Neural progenitor cell (in vitro differentiated cells): ENCODE data around the gene RPAP3. TPM values are rescaled to one million over a fixed set of nuclear protein-coding genes. Genes with fewer than 3 reads are reported as not detected.

Experiments
- DNase-seq: peaks from one replicate; pipeline ENCODE4 v3.0.0-alpha.2; 2016; ENCODE audit warnings: low spot score
- H2AFZ ChIP-seq: fragments of 200-600 bp; sonication (generic); replicated peaks from 2 replicates; pipeline ENCODE4 v1.6.1; 2016; ENCODE audit warnings: antibody characterized with exemption
- H3F3A ChIP-seq: fragments of 200-600 bp; sonication (generic); 2 replicates; pipeline ENCODE4 v1.6.1; 2016; ENCODE audit warnings: antibody characterized with exemption, low read depth
- H3K27ac ChIP-seq: fragments of 200-600 bp; sonication (generic); 2 replicates; pipeline ENCODE4 v1.5.1; 2016; ENCODE audit warnings: mild to moderate bottlenecking
- H3K27me3 ChIP-seq: fragments of 200-600 bp; sonication (generic); 2 replicates; pipeline ENCODE4 v1.6.1; 2016; ENCODE audit warnings: mild to moderate bottlenecking, moderate library complexity
- H3K36me3 ChIP-seq: fragments of 200-600 bp; sonication (generic); 2 replicates; pipeline ENCODE4 v1.5.1; 2016
- H3K4me1 ChIP-seq: fragments of 200-600 bp; sonication (generic); 2 replicates; pipeline ENCODE4 v1.6.1; 2016; ENCODE audit warnings: mixed run types
- H3K4me2 ChIP-seq: fragments of 200-600 bp; sonication (generic); 2 replicates; pipeline ENCODE4 v1.6.1; 2016
- H3K4me3 ChIP-seq: fragments of 200-600 bp; sonication (generic); 2 replicates; pipeline ENCODE4 v1.5.1; 2016
- H3K79me2 ChIP-seq: fragments of 200-600 bp; sonication (generic); 2 replicates; pipeline ENCODE4 v1.6.1; 2016; ENCODE audit warnings: low read depth
- H3K9ac ChIP-seq: fragments of 200-600 bp; sonication (generic); 2 replicates; pipeline ENCODE4 v1.6.1; 2016
- H3K9me3 ChIP-seq: fragments of 200-600 bp; sonication (generic); 2 replicates; pipeline ENCODE4 v1.5.1; 2016; ENCODE audit warnings: low read depth
- H4K20me1 ChIP-seq: fragments of 200-600 bp; sonication (generic); 2 replicates; pipeline ENCODE4 v1.6.1; 2016; ENCODE audit warnings: low read depth
- H3K27ac Mint-ChIP-seq: 3 replicates; pipeline ENCODE4 v1.8.0; 2021; ENCODE audit warnings: mixed read lengths
- H3K27me3 Mint-ChIP-seq: 2 replicates; pipeline ENCODE4 v1.8.0; 2022; ENCODE audit warnings: low read depth, mild to moderate bottlenecking, inconsistent platforms, moderate library complexity, mixed read lengths; ENCODE audit not compliant: insufficient read depth
- H3K36me3 Mint-ChIP-seq: 3 replicates; pipeline ENCODE4 v1.8.0; 2021; ENCODE audit warnings: mixed read lengths
- H3K4me1 Mint-ChIP-seq: 3 replicates; pipeline ENCODE4 v1.8.0; 2021; ENCODE audit warnings: mixed read lengths
- H3K4me3 Mint-ChIP-seq: 3 replicates; pipeline ENCODE4 v1.8.0; 2021; ENCODE audit warnings: mild to moderate bottlenecking, moderate library complexity, mixed read lengths
- H3K9me3 Mint-ChIP-seq: 3 replicates; pipeline ENCODE4 v1.8.0; 2020; ENCODE audit warnings: mixed read lengths
- EZH2 ChIP-seq: fragments of 200-600 bp; sonication (generic); IDR thresholded peaks from 2 replicates; pipeline ENCODE4 v1.6.1; 2017; ENCODE audit warnings: antibody characterized with exemption, mild to moderate bottlenecking, moderate library complexity
- EZH2phosphoT487 ChIP-seq: fragments of 200-600 bp; sonication (generic); IDR thresholded peaks from 2 replicates; pipeline ENCODE4 v1.6.1; 2017; ENCODE audit warnings: antibody characterized with exemption
- total RNA-seq: library from RNA; depleted of rRNA; stranded (reverse); fragments of >200 nt; gene quantifications from 2 replicates; pipeline ENCODE4 v1.2.3, GENCODE V29; 2015; ENCODE audit warnings: low replicate concordance
- TF ChIP-seq, protein P1 (sequence below): fragments of 200-600 bp; sonication (generic); IDR thresholded peaks from 2 replicates; pipeline ENCODE4 v1.5.1; 2017; ENCODE audit warnings: antibody characterized with exemption, mild to moderate bottlenecking

RPAP3 gene
- total RNA-seq, 1 donor from 2014 or later, result 61.9 TPM

DNA sequence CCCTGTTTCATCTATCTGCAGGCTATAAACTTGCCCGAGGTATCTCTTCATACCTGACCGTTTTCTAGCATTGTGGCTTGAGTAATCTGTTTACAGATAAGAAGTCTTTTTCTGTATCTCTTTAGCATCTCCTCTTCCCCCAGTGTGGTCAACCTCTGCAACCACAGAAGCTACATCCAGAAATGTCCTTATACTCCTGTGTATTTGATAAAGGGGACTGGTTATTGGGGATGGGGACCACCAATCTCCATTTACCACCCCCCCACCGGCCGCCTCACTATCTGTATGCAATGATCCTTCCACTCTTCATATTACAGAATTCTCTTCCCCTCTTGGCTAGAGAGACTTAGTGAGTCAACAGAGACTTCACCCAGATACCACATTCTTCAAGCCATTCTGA, 3.4 kb upstream of the RPAP3 start:
- Mint-ChIP-seq H3K36me3 (no peaks in the 10 kb centered on the region), H3K4me1 (peaks cover 15% of the 10 kb centered on the region), H3K9me3 (no peaks in the 10 kb centered on the region), H3K27ac (no peak overlapping the region), H3K4me3 (no peak overlapping the region), H3K27me3 (no peaks in the 10 kb centered on the region)
- no peak overlapping the region for H3K4me2 ChIP-seq
- peaks cover 20% of the 10 kb centered on the region for H3K79me2 ChIP-seq
- H3K9me3 ChIP-seq, result no peaks in the 10 kb centered on the region
- no peaks in the 10 kb centered on the region for H3K27me3 ChIP-seq
- no peak overlapping the region for H3K4me3 ChIP-seq
- H3K36me3 ChIP-seq, result no peaks in the 10 kb centered on the region
- H3K9ac ChIP-seq, result no peak overlapping the region
- no peak for DNase-seq
- H3F3A ChIP-seq, result peaks cover 4% of the 10 kb centered on the region
- H4K20me1 ChIP-seq, result no peaks in the 10 kb centered on the region
- no peak overlapping the region for H2AFZ ChIP-seq
- no peak overlapping the region for H3K27ac ChIP-seq
- TF ChIP-seq, protein P1, sequence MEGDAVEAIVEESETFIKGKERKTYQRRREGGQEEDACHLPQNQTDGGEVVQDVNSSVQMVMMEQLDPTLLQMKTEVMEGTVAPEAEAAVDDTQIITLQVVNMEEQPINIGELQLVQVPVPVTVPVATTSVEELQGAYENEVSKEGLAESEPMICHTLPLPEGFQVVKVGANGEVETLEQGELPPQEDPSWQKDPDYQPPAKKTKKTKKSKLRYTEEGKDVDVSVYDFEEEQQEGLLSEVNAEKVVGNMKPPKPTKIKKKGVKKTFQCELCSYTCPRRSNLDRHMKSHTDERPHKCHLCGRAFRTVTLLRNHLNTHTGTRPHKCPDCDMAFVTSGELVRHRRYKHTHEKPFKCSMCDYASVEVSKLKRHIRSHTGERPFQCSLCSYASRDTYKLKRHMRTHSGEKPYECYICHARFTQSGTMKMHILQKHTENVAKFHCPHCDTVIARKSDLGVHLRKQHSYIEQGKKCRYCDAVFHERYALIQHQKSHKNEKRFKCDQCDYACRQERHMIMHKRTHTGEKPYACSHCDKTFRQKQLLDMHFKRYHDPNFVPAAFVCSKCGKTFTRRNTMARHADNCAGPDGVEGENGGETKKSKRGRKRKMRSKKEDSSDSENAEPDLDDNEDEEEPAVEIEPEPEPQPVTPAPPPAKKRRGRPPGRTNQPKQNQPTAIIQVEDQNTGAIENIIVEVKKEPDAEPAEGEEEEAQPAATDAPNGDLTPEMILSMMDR, result no peak
- TF ChIP-seq EZH2, result no peak
- no peak for TF ChIP-seq EZH2phosphoT487
- H3K4me1 ChIP-seq, result peaks cover 4% of the 10 kb centered on the region

- Histone ChIP-seq H3K4me3 (no peak overlapping the region), H3K4me2 (no peak overlapping the region), H3K9ac (no peak overlapping the region), H3K4me1 (peaks cover 4% of the 10 kb centered on the region), H3K36me3 (no peaks in the 10 kb centered on the region), H3K27me3 (no peaks in the 10 kb centered on the region), H4K20me1 (no peaks in the 10 kb centered on the region), H2AFZ (no peak overlapping the region), H3K27ac (no peak overlapping the region), H3K9me3 (no peaks in the 10 kb centered on the region), H3F3A (peaks cover 4% of the 10 kb centered on the region), H3K79me2 (peaks cover 32% of the 10 kb centered on the region)
- TF ChIP-seq, protein P1, result no peak
- TF ChIP-seq EZH2 (no peak), EZH2phosphoT487 (no peak)
- Mint-ChIP-seq H3K27me3 (no peaks in the 10 kb centered on the region), H3K4me3 (no peak overlapping the region), H3K9me3 (no peaks in the 10 kb centered on the region), H3K4me1 (peaks cover 24% of the 10 kb centered on the region), H3K36me3 (no peaks in the 10 kb centered on the region), H3K27ac (no peak overlapping the region)
- no peak for DNase-seq
These were observed 2.2 kb upstream of the RPAP3 start for GRCh38 chr12:47707905-47708543.

GRCh38 chr12:47707355-47707754, 1.5 kb upstream of the RPAP3 start:
- Histone ChIP-seq H3K36me3 (no peaks in the 10 kb centered on the region), H3K4me3 (no peak overlapping the region), H3K27ac (no peak overlapping the region), H3K4me1 (peaks cover 4% of the 10 kb centered on the region), H3K79me2 (peaks cover 38% of the 10 kb centered on the region), H2AFZ (no peak overlapping the region), H3K27me3 (no peaks in the 10 kb centered on the region), H3K4me2 (no peak overlapping the region), H3F3A (peaks cover 4% of the 10 kb centered on the region), H3K9me3 (no peaks in the 10 kb centered on the region), H4K20me1 (no peaks in the 10 kb centered on the region), H3K9ac (no peak overlapping the region)
- Mint-ChIP-seq H3K27me3 (no peaks in the 10 kb centered on the region), H3K4me1 (peaks cover 24% of the 10 kb centered on the region), H3K36me3 (peaks cover 2% of the 10 kb centered on the region), H3K9me3 (no peaks in the 10 kb centered on the region), H3K4me3 (no peak overlapping the region), H3K27ac (no peak overlapping the region)
- TF ChIP-seq EZH2phosphoT487, result no peak
- DNase-seq, result no peak

DNA sequence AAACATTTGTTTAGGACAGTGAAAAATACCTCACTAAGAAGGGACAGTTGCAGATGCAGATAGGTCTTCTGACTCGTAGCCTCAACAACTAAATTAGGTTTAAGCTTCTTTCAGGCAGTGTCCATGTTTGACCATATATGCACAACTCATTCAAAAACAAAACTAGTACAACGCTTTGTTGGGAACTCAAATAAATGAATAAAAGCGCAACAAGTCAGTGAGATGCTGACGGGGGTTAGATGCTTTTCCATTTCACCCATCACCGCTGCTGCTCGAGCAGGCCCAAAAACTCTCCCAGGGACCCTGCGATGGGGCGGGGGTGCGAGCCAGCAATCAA, 633 bp downstream of the RPAP3 start:
- Histone ChIP-seq H3K9ac (peak overlapping the region; percentile 41), H3K4me3 (peak overlapping the region; percentile 81), H3K79me2 (peaks cover 56% of the 10 kb centered on the region), H3K4me1 (peaks cover 4% of the 10 kb centered on the region), H3K27me3 (no peaks in the 10 kb centered on the region), H3K9me3 (no peaks in the 10 kb centered on the region), H3K36me3 (peaks cover 7% of the 10 kb centered on the region), H3K27ac (no peak overlapping the region), H3K4me2 (peak overlapping the region; percentile 93), H4K20me1 (peaks cover 6% of the 10 kb centered on the region), H2AFZ (peak overlapping the region; percentile 89), H3F3A (peaks cover 4% of the 10 kb centered on the region)
- H3K9me3 Mint-ChIP-seq, result no peaks in the 10 kb centered on the region
- H3K27ac Mint-ChIP-seq, result peak overlapping the region; percentile 8
- H3K27me3 Mint-ChIP-seq, result no peaks in the 10 kb centered on the region
- peaks cover 5% of the 10 kb centered on the region for H3K36me3 Mint-ChIP-seq
- no peak for DNase-seq
- H3K4me3 Mint-ChIP-seq, result peak overlapping the region; percentile 86
- peaks cover 24% of the 10 kb centered on the region for H3K4me1 Mint-ChIP-seq
- TF ChIP-seq EZH2phosphoT487 (no peak), EZH2 (no peak)
- TF ChIP-seq, protein P1, result no peak
